Upper lobe of left lung (tissue), 6 donors: ENCODE results near the gene CDK6. TPM values are rescaled to one million over a fixed set of nuclear protein-coding genes. Genes with fewer than 3 reads are reported as not detected.

Source experiments
- ATAC-seq, 2 donors: fragments of 200-7000 bp; cut with Tn5 transposase; one replicate each; pipeline ENCODE4 v1.9.1; 2022; ENCODE audit warnings: mild to moderate bottlenecking in 2 of 2, moderate library complexity in 2 of 2; ENCODE audit not compliant: low FRiP score in 2 of 2
- DNase-seq, 2 donors: peaks; one replicate each; pipeline ENCODE4 v3.0.0-alpha.2; 2019 to 2020
- H3K27ac ChIP-seq, 4 donors: fragments of 200-600 bp; sonication (generic); one replicate each; pipeline ENCODE4 v1.5.1; 2016 to 2019
- H3K27me3 ChIP-seq, 4 donors: fragments of 200-600 bp; sonication (generic); one replicate each; pipeline ENCODE4 v1.5.1; 2017 to 2019
- H3K36me3 ChIP-seq, 4 donors: fragments of 200-600 bp; sonication (generic); one replicate each; pipeline ENCODE4 v1.5.1; 2016 to 2019
- H3K4me1 ChIP-seq, 4 donors: fragments of 200-600 bp; sonication (generic); one replicate each; pipeline ENCODE4 v1.5.1; 2018 to 2019
- H3K4me3 ChIP-seq, 4 donors: fragments of 200-600 bp; sonication (generic); one replicate each; pipeline ENCODE4 v1.5.1; 2017 to 2019; ENCODE audit warnings: mild to moderate bottlenecking in 2 of 4, moderate library complexity in 1 of 4
- H3K9me3 ChIP-seq, 4 donors: fragments of 200-600 bp; sonication (generic); one replicate each; pipeline ENCODE4 v1.5.1; 2018 to 2019
- EP300 ChIP-seq, 4 donors: sonication (generic); formaldehyde crosslinking; IDR thresholded peaks; one replicate each; pipeline ENCODE4 v1.5.1; 2017; ENCODE audit warnings: antibody characterized with exemption in 4 of 4, control low read depth in 2 of 4
- POLR2A ChIP-seq, 4 donors: fragments of 450-650 bp; IDR thresholded peaks; one replicate each; pipeline ENCODE4 v1.5.1; 2016 to 2017; ENCODE audit warnings: antibody characterized with exemption in 4 of 4, mild to moderate bottlenecking in 2 of 4
- POLR2AphosphoS5 ChIP-seq, 2 donors: sonication (generic); formaldehyde crosslinking; IDR thresholded peaks; one replicate each; pipeline ENCODE4 v1.5.1; 2017; ENCODE audit warnings: antibody characterized with exemption in 2 of 2
- WGBS, 2 donors: methylation state at CpG; one replicate each; pipeline ENCODE4 v1.1.5; 2017 to 2018; 5-methylcytosine and 5-hydroxymethylcytosine counted together
- total RNA-seq, 6 donors: library from RNA; depleted of rRNA in 4 of 6; stranded (reverse); fragments of >200 nt in 4 of 6; gene quantifications; one replicate each; pipeline versions ENCODE4 v1.1.0 to v1.2.1, GENCODE V29; 2016 to 2021
- TF ChIP-seq, protein P1 (sequence below), 6 experiments: fragments of 450-650 bp in 4 of 6; fragments of 200-600 bp in 2 of 6; sonication (generic) in 2 of 6; IDR thresholded peaks; one replicate each; pipeline ENCODE4 v1.5.1; 2016 to 2019; ENCODE audit warnings: antibody characterized with exemption in 6 of 6
- donor health status: DM: no; HTN: no; CAD: no; lungs with moderate emphysema.
- donor health status: DM: no; HTN: yes; CAD: no; lungs with severe emphysema.

CDK6 gene
- total RNA-seq, 6 donors from 2014 or later = 15.7 to 26.9 (median 19.9) TPM

DNA sequence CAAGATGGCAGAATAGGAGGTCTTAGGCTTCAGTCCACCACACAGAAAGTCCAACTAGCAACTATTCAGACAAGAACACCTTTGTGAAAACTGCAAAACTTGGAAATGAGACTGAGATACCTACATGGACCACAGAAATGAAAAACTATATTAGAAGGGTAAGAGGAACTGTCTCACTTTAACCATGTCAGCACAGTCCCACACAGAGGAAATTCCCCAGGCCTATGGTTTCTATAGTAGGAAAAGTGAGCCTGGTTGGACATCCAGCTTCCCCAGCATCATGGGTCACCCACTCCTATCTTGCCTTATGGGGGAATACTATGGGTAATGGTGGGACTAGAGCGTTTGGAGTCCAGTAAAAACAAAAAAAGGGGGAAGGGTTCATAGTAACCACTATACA is 38.8 kb upstream of the CDK6 start:
- TF ChIP-seq EP300 (IDR thresholded peaks at IDR 0.05) (no peak), POLR2A (IDR thresholded peaks at IDR 0.05) (no peak), POLR2AphosphoS5 (IDR thresholded peaks at IDR 0.05) (no peak)
- TF ChIP-seq, protein P1, sequence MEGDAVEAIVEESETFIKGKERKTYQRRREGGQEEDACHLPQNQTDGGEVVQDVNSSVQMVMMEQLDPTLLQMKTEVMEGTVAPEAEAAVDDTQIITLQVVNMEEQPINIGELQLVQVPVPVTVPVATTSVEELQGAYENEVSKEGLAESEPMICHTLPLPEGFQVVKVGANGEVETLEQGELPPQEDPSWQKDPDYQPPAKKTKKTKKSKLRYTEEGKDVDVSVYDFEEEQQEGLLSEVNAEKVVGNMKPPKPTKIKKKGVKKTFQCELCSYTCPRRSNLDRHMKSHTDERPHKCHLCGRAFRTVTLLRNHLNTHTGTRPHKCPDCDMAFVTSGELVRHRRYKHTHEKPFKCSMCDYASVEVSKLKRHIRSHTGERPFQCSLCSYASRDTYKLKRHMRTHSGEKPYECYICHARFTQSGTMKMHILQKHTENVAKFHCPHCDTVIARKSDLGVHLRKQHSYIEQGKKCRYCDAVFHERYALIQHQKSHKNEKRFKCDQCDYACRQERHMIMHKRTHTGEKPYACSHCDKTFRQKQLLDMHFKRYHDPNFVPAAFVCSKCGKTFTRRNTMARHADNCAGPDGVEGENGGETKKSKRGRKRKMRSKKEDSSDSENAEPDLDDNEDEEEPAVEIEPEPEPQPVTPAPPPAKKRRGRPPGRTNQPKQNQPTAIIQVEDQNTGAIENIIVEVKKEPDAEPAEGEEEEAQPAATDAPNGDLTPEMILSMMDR (IDR thresholded peaks at IDR 0.05) = no peak
- Histone ChIP-seq H3K36me3 (no peaks in the 10 kb centered on the region), H3K27me3 (no peaks in the 10 kb centered on the region), H3K27ac (no peak overlapping the region), H3K4me1 (no peaks in the 10 kb centered on the region), H3K9me3 (no peaks in the 10 kb centered on the region), H3K4me3 (no peak overlapping the region)
- ATAC-seq = no peak
- no peak for DNase-seq
- 82 to 85% methylated on average over 1 of the region's 1 CpG for WGBS, 2 donors

DNA sequence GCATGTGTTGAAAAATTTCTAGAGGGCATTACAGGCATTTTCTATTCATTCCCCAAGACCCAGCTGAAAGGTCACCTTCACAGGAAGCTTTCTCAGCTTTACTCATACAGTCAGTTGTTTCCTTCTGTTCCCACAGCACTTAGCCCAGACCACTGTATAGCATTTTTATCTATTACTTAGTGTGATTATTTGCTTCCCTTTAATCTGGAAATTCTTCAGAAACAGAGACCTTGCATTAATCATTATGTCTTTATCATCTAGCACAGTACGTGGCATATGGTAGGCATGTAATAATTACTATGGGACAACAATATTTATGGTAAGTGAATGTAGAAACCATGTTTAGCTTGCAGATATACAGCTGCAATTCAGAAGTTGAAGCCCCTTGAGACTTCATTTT is 38.2 kb upstream of the CDK6 start:
- no peak overlapping the region for H3K4me3 ChIP-seq
- no peak for ATAC-seq

DNA sequence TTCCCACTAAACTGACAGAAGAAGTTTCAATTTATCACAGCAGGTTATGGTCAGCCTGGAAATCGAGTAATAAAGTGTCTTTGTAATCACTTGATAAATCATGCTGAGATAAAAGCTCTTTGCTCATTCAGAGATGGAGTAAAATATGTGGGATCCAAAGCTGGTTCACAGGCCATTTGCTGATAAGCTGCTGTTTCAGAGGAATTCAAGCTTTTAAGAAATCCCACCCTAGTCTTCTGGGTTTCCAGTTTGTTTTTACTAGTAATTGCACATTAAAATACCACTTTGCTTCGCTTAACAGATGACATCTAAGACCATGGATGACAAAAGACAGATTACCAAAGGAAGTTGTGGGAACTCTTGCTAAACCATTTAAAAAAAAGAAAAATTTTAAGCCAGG is 37.4 kb upstream of the CDK6 start:
- no peaks in the 10 kb centered on the region for H3K27me3 ChIP-seq
- H3K4me1 ChIP-seq = no peaks in the 10 kb centered on the region
- TF ChIP-seq POLR2AphosphoS5 (IDR thresholded peaks at IDR 0.05) (no peak), POLR2A (IDR thresholded peaks at IDR 0.05) (no peak), EP300 (IDR thresholded peaks at IDR 0.05) (no peak)
- TF ChIP-seq, protein P1 (IDR thresholded peaks at IDR 0.05) = no peak
- ATAC-seq (no peak), DNase-seq (no peak)
- H3K9me3 ChIP-seq = peaks cover 0 to 4% (median under 1%) of the 10 kb centered on the region in 4 donors
- WGBS, 2 donors = 42 to 44% methylated on average over 2 of the region's 2 CpGs
- no peak overlapping the region for H3K27ac ChIP-seq
- no peaks in the 10 kb centered on the region for H3K36me3 ChIP-seq
- H3K4me3 ChIP-seq = no peak overlapping the region

More for the DNA sequence above, 38.2 kb upstream of the CDK6 start:
- Histone ChIP-seq H3K27me3 (no peaks in the 10 kb centered on the region), H3K36me3 (no peaks in the 10 kb centered on the region), H3K27ac (no peak overlapping the region), H3K9me3 (no peaks in the 10 kb centered on the region), H3K4me1 (no peaks in the 10 kb centered on the region)
- WGBS, 2 donors = 88% methylated on average over 1 of the region's 1 CpG
- TF ChIP-seq, protein P1 (IDR thresholded peaks at IDR 0.05) = no peak
- TF ChIP-seq POLR2AphosphoS5 (IDR thresholded peaks at IDR 0.05) = no peak
- TF ChIP-seq EP300 (IDR thresholded peaks at IDR 0.05) = no peak
- no peak for TF ChIP-seq POLR2A (IDR thresholded peaks at IDR 0.05)
- DNase-seq = no peak

DNA sequence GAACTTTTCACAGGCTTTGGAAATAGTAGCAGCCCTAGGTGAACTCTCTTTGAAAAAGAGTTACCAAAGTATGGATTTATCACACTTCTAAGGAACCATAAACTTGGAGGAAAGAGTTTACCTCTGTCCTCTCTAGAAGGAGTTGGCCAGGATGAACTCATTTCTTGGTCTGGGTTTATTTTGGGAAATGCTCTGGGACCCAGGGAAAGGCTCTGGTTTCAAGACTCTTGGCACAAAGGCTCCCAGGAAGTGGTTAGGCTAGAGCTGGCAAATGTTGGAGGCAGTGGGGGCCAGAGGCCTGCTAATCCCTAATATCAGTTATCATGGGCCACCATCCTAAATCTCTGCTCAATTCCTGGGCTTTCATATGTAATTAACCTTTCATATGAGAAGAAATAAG is 36.3 kb upstream of the CDK6 start:
- H3K27me3 ChIP-seq = no peaks in the 10 kb centered on the region
- H3K4me1 ChIP-seq = no peaks in the 10 kb centered on the region
- H3K4me3 ChIP-seq = no peak overlapping the region
- no peak for DNase-seq
- TF ChIP-seq EP300 (IDR thresholded peaks at IDR 0.05) = no peak
- no peak for TF ChIP-seq POLR2A (IDR thresholded peaks at IDR 0.05)
- TF ChIP-seq POLR2AphosphoS5 (IDR thresholded peaks at IDR 0.05) = no peak
- TF ChIP-seq, protein P1 (IDR thresholded peaks at IDR 0.05) = no peak
- H3K27ac ChIP-seq = no peak overlapping the region
- ATAC-seq = no peak
- H3K36me3 ChIP-seq = no peaks in the 10 kb centered on the region
- H3K9me3 ChIP-seq = peaks cover 0 to 8% (median 3%) of the 10 kb centered on the region in 4 donors

DNA sequence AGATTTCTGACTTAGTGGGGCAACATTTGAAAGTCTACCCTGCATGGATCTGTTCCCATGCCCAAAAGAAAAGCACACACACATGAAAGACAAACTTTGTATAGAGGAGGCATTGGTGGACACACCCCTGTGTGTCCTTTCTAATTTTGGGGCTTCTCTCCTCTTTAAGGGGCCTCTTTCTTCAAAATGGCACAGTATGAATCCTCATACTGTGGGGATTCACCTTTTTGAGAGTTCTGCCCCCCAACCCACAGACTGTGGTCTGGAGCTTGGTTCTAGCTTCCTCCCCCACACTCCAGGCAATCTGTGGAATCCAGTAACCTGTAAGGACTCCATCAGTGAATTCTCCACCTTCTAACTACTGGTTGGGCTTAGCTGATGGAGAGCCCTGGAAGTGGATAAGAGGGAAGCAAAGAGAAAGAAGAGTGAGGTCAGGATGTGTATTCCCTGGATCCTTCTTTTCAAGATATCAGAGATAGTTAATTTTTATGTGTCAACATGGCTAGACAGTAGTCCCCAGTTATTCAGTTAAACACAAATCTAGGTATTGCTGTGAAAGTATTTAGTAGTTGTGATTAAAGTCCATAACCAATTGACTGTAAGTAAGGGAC is 32.4 kb upstream of the CDK6 start:
- no peak for ATAC-seq
- no peak overlapping the region for H3K27ac ChIP-seq
- DNase-seq = no peak
- TF ChIP-seq, protein P1 (IDR thresholded peaks at IDR 0.05) = no peak
- TF ChIP-seq POLR2AphosphoS5 (IDR thresholded peaks at IDR 0.05) (no peak), POLR2A (IDR thresholded peaks at IDR 0.05) (no peak), EP300 (IDR thresholded peaks at IDR 0.05) (no peak)
- peaks cover 0 to 8% (median 3%) of the 10 kb centered on the region in 4 donors for H3K9me3 ChIP-seq
- H3K4me3 ChIP-seq = no peak overlapping the region
- H3K27me3 ChIP-seq = no peaks in the 10 kb centered on the region
- no peaks in the 10 kb centered on the region for H3K36me3 ChIP-seq
- H3K4me1 ChIP-seq = no peaks in the 10 kb centered on the region
